HG03060 (cell line): Measurements from ENCODE around the gene HS3ST5.
"Not testable (repeated sequence)": the region's sequence is repeated elsewhere in the genome, so short reads cannot be mapped to it uniquely, and the experiment has no call there.

Experiments
- ATAC-seq: cut with Tn5 transposase; IDR thresholded peaks from one replicate; pipeline ENCODE4 v1.9.1; 2021; ENCODE audit warnings: low read depth, moderate number of reproducible peaks; ENCODE audit not compliant: unreplicated experiment

The HS3ST5 gene

DNA sequence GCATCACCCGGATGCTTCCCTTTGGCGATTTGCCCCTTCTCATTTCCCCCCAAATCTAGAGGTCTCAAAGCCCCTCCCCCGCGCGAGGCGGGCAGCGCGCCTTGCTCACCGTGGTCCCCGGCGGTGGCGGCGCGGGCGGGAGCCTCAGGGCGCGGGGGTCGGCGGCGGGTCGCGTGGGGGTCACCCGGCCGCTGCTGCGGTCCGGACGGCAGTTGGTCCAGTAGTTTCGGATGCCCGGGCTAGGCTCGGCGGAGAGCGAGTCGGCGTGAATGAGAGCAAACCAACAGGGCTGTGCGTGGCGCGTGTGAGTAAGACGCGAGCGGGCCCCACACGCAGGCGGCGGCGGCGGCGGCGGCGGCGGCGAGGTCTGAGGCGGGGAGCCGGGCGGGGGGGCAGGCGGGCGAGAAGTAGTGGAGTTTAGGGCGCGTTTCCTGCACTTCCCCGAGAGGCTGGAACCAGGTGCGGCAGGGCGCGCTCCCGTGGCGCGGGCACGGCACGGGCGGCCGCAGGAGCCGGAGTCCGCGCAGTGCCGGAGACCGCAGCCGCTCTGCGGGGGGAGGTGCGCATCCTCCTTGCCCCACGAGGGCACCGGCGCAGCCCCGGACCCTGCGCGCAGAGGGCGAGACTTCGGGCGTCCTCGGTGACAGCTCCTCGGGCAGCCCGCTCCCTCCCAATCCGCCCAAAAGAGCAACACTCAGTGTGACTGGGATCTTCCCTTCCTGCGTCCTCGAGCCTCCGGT, 567 bp downstream of the HS3ST5 start:
- ATAC-seq = no peak

DNA sequence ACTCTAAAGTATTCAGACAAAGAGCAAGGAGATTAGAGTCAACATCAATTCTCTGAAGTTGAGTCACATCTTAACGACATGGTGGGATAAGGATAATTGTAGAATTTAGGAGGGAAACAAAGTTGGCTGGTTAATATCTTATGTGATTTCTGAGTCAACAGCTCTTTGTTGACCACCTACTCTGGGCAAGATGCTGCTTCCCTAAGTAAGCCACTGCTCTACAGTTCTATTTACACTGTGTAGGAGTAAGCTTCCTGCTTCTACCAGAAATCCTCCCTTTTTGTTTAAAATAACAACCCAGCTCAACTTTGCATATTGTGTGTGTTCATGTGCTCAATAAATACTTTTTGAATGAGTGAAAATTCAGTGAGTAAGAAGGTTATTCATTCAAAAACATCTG, 3.1 kb downstream of the HS3ST5 start:
- no peak for ATAC-seq

DNA sequence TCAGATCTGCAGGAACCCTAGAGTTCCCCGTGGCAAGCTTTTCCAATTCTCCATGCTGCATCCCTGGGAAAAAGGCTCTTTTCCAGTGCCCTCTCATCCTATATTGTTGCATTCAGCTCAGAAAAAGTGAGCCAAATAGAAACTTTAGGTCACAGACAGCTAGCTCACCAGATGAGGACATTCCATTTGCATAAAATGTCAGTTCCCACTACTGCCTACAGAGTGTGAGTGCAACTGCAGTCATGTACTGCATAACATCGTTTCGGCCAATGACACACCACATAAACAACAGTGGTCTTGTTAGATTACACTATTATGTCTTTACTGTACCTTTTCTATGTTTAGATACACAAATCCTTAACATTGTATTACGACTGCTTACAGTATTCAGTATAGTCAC, 8.6 kb downstream of the HS3ST5 start:
- no peak for ATAC-seq

DNA sequence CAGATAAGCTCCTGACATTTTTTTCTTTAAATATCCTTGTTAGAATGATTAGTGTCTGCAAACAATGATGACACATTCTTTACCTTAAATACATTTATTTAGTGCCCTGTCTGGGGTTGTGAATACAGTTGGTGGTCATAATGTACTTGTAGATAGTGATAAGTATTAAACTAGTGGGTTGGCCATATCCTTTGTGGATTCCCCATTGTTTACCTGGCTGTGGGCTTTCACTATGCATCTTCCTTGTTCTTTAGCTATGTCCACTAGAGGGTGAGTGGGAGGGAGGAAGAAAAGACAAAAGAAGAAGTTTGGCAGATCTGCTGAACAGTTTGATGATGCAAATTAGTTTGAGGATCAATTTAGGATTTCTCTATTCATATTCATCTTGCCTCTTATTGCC, 15.7 kb downstream of the HS3ST5 start:
- ATAC-seq = no peak

DNA sequence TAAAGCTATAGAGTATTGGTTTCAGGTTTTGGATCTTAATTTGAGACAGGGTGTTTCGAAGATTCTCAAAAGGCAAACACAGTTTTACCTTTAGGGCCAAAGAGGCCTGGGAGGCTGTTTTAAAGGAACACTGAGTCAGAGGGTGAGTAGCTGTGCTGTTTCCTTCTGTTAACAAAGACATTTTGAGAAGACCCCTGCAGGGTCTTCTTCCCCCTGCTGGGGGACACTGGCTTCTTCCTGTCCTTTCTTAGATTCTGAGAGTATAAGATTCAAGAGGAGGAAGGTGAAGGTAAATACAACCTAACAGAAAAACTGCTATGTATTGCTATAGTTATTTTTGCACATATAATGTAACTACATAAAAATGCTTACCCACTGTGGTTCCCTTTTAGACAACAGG, 19.0 kb downstream of the HS3ST5 start:
- ATAC-seq = no peak

DNA sequence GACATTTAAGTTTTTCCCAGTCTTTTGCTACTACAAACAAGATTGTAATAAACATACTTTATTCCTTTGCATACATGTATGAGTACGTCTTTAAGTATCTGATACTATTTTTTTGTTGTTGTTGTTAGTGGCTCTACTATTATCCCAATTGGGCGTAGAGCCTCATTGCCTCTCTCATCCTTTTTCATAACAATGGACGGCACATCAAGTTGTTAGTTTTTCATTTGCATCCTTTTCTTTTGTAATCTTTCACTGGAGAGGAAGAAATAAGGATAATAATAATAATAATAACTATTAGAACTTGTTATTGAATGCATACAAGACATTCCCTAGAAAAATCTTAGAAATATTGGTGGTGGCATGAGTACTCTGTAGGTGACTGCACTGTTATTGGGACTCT, 23.1 kb downstream of the HS3ST5 start:
- ATAC-seq = no peak

DNA sequence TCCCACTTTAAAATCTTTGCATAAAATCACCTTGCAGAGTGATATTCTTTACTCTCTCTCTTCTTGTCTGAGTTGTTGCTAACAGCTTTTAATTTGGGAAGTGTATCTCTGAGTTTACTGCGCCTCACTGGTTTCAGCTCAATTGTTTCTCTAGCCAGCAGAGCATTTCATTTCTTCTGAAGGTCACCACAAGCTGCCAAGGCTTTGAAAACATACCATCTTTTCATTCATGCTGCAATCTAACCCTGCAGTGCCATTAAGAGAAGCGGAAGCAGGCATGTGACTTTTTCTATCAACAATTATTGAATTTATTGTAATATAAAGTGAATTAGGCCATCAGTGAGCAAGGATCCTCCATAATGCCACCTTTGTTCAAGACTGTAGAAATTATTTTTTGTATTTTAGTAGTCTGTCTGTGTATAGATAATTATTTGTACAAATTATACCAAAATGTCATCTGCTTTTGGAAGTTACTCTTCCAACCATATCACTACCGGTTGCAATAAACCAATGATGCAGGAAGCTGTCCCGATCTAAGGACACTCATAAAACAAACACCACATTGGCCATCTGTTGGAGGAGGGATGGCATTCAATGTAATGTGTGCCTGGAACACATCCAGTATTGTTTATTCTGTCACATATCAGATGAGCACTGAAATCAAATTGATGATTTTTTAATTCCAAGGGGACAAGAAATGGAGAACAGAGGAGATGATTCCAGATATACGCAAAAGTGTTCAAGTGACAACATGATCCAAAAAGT, 26.8 kb downstream of the HS3ST5 start:
- ATAC-seq = no peak

DNA sequence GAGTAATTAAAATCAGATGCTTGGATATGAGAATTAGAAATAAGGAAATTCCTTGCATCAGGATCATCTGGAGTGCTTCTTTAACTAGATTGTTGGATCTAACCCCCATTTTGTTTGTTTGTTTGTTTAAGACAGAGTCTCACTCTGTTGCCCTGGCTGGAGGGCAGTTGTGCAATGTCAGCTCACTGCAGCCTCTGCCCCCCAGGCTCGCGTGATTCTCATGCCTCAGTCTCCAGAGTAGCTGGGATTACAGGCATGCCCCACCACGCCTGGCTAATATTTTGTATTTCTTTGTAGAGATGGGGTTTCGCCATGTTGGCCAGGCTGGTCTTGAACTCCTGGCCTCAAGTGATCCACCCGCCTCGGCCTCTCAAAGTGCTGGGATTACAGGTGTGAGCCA, 29.0 kb downstream of the HS3ST5 start:
- ATAC-seq = not testable (repeated sequence)

DNA sequence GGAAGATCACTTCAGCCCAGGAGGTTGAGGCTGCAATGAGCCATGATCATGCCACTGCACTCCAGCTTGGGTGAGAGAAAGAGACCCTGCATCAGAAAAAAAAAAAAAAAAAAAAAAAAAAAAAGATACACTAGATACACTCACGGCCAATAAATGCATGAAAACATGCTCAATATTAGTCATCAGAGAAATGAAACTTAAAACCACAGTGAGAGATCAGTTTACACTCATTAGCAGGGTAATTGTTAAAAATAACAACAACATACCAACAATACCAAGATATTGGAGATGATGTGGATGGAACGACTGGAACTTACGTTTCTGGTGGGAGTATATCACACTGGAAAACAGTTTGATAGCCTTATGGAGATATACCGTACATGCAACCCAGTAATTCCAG, 29.9 kb downstream of the HS3ST5 start:
- ATAC-seq = peak; percentile 57

DNA sequence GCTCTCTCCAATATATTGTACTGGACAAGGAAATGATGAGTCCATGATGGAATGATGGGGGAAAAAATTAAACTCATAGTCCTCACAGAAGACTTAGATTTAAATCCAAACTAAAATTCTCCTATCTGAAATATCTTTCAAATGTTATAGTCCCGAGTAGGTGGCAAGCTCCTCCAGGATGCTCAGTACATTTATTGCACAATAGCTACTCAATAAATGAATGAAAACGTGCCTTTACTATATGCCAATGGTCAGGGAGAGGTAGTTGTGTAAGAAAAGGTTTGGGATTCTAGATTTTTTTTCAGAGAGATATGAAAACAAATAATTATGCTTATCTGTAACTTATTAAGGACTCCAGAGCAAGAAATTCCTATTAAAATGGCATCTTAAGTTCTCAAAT, 32.8 kb downstream of the HS3ST5 start:
- no peak for ATAC-seq

DNA sequence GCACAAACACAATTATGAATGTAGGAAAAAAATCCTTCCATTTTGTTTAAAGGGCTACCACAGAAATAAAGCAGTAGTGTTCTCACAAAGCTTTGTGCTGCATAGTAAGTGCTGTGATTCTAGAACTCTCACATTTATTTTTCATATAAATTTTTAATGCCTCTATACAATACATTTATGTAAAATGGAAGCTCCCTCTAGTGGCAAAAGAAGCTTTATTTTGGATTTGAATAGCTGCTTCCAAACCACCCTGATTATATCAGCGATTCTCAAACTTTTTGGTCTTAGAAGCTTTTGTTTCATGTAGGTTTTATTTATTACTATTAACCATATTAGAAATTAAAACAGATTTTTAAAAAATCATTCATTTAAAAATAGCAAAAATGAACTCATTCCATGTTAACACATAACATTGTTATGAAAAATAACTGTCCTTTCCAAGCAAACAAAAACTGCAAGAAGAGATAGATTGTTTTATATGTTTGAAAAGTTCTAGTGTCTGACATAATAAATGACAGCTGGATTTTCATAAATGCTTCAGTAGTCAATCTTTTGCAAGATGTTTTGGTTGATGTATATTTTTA, 38.4 kb downstream of the HS3ST5 start:
- no peak for ATAC-seq

DNA sequence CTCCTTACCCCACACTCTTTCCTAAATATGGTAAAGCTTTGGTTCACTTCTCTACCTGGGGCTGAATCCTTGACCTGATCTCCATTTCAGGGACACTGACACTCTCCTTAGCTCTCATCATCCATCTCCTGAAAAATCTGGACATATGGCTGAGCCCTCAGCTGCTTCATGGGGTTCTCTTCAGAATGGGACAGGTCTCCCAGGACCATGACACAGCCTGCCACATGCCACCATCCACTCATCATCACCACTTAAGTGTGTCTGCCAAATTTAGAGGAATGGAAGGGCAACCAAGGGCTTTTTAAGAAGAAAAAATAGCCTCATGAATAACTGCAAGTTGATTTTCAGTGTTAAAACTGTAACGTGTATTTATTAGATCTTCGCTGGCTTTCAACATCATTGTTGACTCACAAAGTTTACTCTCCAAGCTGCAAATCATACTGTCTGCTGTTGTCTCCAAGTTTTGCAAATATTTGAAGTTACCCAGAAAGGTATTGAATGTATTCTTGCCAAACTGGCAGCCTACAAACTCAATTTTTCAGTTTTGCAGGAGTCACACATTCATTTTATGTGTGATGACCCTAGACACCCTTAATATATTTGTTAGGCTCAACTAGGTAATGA, 41.1 kb downstream of the HS3ST5 start:
- ATAC-seq = no peak

DNA sequence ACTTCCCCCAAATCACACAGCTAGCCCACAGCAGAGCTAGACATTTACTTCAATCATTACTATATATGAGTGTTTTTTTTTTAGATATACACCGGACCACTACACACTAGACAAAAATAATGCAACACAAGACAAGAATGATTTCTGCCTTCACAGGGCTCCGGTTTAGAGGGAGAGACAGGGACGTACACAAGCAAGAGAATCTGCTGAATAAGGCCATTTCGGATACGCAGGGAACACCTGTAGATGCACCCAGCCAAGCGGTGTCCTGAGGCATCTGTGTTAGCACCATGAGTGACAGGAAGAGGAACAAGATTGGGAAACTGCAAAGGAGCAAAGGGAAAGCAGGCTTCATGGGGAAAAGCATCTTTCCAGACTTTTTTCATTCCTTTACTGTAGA, 45.7 kb downstream of the HS3ST5 start:
- ATAC-seq = no peak

DNA sequence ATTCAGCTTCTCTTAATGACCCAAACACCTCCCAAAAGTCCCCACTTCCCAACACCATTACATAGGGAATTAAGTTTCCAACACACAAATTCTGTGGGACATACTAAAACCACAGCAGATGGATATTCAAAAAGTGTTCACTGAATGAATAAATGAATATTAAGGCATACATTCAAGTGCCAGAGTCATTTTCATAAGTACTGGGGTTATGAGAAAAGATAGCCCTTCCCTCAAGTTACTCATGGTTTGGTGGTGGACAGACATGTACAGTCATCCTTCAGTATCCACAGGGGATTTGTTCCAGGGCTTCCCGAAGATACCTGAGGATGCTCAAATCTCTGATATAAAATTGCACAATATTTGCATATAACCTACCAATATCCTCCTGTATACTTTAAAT, 50.4 kb downstream of the HS3ST5 start:
- ATAC-seq = no peak

DNA sequence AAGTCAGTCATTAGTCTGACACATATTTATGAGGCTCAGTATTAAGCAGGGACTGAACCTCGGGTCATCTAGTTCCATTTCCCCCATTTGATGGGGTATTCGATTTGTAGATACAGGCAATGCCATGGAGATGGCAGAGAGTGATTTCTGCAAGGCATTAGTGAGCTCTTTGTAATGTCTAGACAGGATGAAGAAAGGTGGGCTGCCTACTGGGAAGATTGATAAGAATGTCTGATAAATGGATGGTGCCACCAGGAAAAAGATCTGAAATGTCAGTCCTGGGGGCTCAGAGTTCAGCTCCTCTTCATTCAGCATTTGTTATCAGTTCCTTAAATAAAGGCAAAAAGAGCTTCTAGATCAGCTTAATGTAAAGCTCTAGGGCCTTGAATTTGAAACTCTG, 51.4 kb downstream of the HS3ST5 start:
- no peak for ATAC-seq

DNA sequence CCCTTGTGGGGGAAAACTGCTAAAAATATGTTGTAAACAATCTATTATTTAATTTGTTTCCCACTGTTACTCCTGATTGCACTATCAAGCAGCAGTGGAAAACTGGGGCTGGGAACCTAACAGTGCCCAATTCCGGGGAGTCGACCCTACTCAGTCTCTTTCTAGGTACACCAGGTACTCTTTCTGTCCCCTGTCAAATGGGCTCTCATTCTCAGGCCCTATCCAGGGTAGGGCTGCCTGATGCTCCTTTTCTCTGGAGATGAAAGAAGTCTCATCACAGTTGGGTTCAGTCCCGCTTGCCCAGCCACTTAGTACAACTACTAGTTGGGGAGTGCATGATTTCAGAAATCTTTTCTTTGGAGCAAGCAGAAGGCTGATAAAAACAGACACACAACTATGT, 52.0 kb downstream of the HS3ST5 start:
- ATAC-seq = no peak

DNA sequence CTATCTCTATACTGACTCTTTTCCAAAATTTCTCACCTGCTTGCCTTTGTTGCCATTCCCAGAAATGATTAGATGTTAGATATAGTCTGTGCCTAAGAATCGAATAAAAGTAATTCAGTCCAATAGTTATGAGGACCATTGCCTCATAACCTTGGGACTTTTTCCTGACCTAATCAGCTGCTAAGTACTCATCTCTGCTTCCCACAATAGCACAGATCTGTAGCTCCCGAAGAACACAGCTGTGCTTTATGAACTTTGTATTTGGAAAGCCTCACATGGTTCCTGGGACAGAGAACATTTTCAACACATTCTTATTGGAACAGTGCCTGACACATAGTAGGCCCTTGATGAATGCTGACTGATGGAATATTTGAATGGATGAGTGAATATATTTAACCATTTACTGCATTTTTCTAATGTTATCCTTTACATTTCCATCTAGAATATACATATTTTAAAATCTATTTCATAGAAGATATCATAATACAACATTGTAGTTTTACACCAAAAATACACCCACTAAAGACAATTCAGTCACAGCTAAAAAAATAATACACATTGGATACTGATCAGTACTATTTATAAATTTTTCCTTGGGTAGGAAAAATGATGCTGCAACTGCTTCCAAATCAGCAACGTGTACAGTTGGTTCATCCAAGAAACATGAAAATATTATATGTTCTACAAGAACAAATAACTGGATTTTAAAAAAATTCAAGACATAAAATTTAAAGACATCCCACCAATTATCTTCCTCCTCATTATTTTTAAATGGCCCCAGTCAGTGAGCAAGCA, 53.9 kb downstream of the HS3ST5 start:
- no peak for ATAC-seq

DNA sequence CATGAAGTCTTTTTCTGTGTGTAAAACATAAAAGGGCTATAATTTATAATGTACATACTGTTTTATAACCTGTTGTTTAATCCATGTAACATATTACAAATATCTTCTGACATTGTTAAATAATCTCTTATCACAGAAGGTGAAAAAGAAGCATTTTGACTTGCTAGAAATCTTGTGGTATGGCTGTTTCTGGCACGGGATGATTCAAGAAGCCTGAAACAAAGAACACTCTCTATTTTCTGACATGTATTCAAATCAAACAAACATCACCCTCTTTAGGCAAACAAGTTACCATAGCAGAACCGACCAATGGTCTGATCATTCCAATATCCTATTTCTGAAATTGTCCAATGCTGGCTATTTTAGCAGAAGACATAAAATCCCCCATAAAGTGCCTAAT, 55.4 kb downstream of the HS3ST5 start:
- ATAC-seq = no peak

DNA sequence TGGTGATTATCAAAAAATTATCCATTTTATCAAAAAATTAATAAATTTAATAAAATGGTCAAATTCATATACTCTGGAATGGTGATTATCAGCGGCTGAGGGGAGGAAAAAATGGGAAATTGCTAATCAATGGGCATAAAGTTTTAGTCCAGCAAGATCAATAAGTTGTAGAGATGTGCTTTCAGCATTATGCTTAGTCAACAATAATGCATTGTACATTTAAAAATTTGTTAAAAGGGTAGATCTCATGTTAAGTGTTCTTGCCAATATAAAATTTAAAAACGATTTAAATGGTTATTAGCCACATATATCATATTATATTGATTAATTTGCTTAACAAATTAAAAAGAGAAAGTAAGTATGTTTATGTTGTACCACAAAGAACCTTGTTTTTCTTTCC, 56.6 kb downstream of the HS3ST5 start:
- no peak for ATAC-seq

DNA sequence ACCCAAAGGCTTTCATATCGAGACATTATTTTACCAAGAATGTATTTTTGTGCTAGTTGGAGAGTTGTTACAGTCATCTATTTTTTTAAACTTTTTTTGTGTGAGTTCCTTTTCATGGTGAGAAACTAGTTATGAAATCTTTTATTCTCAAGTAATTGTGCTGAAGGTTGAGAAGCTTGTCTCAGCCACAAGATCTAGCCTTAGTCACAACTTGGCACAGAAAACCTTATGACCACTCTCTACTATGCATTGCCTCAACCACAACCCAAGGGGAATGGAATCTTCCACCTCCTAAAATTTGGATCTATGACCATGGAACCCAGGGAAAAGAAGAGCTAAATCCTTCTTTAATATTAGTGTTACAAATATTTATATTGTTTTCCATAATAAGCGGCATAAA, 58.5 kb downstream of the HS3ST5 start:
- no peak for ATAC-seq

DNA sequence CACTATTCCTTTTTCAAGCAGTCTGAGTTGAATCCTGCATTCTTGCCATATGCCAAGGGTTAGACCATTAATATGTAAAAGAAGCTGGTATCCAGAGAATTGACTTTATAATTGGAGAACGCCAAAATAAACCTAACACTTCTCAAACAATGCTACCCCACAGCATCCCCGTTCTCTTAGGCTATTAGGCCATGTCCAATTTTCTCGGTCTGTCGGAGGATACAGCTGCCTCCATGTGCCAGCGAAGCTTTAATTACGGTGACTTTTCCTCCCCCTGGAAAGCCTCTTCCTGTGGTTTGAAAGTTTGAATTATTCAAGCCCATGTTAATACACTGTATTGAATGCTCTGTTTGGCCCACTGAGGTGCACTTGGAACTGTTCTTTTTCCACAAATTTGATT, 60.5 kb downstream of the HS3ST5 start:
- ATAC-seq = no peak
